PC-9 (cell line): ENCODE results near the gene RNF220. TPM values are rescaled to one million over a fixed set of nuclear protein-coding genes. Genes with fewer than 3 reads are reported as not detected.

Experiments
- BruUV-seq: library from RNA; stranded (reverse); fragments of 400-500 nt; replicated peaks from 2 replicates; lab custom pipeline; 2021; lab: Mats Ljungman, UMichigan
- CTCF ChIA-PET: fragments of 300-600 bp; sonication (Branson Sonifier 250); formaldehyde crosslinking; loops from one replicate; lab custom pipeline; 2022; ENCODE audit warnings: antibody characterized with exemption; lab: Charles Lee
- POLR2A ChIA-PET: fragments of 300-600 bp; sonication (Branson Sonifier 250); formaldehyde crosslinking; loops from one replicate; lab custom pipeline; 2022; ENCODE audit warnings: antibody characterized with exemption; ENCODE audit not compliant: unreplicated experiment; lab: Charles Lee
- DNase-seq, 2 experiments: peaks; one replicate each; pipeline versions ENCODE4 v3.0.0 to v3.0.0-alpha.2; 2015 to 2022; ENCODE audit warnings: mixed read lengths in 1 of 2
- H2AFZ ChIP-seq: fragments of 200-600 bp; sonication (generic); 2 replicates; pipeline ENCODE4 v1.8.1; 2017; ENCODE audit warnings: antibody characterized with exemption
- H3F3A ChIP-seq: fragments of 200-600 bp; sonication (generic); 2 replicates; pipeline ENCODE4 v1.8.1; 2017; ENCODE audit warnings: antibody characterized with exemption, mild to moderate bottlenecking, low read depth; ENCODE audit not compliant: insufficient read depth
- H3K27ac ChIP-seq: fragments of 200-600 bp; sonication (generic); 2 replicates; pipeline ENCODE4 v1.6.1; 2016; ENCODE audit warnings: mixed run types
- H3K27me3 ChIP-seq: fragments of 200-600 bp; sonication (generic); 2 replicates; pipeline ENCODE4 v1.6.1; 2016; ENCODE audit warnings: low read depth, mixed run types; ENCODE audit not compliant: insufficient read depth
- H3K36me3 ChIP-seq: fragments of 200-600 bp; sonication (generic); 2 replicates; pipeline ENCODE4 v1.6.1; 2016; ENCODE audit warnings: low read depth, mixed run types
- H3K4me1 ChIP-seq: fragments of 200-600 bp; sonication (generic); replicated peaks from 2 replicates; pipeline ENCODE4 v1.6.1; 2016; ENCODE audit warnings: mixed run types; ENCODE audit not compliant: insufficient read depth
- H3K4me2 ChIP-seq: fragments of 200-600 bp; sonication (generic); 2 replicates; pipeline ENCODE4 v1.6.1; 2017; ENCODE audit warnings: mixed run types
- H3K4me3 ChIP-seq: fragments of 200-600 bp; sonication (generic); 2 replicates; pipeline ENCODE4 v1.6.1; 2016; ENCODE audit warnings: mixed run types
- H3K79me2 ChIP-seq: fragments of 200-600 bp; sonication (generic); 2 replicates; pipeline ENCODE4 v1.6.1; 2017; ENCODE audit warnings: low read depth, mixed run types
- H3K9me2 ChIP-seq: fragments of 200-600 bp; sonication (generic); 2 replicates; pipeline ENCODE4 v1.8.1; 2017; ENCODE audit warnings: mild to moderate bottlenecking; ENCODE audit not compliant: insufficient read depth
- H3K9me3 ChIP-seq: fragments of 200-600 bp; sonication (generic); 2 replicates; pipeline ENCODE4 v1.8.1; 2016; ENCODE audit warnings: low read depth; ENCODE audit not compliant: insufficient read depth
- H4K20me1 ChIP-seq: fragments of 200-600 bp; sonication (generic); 2 replicates; pipeline ENCODE4 v1.8.1; 2017; ENCODE audit not compliant: insufficient read depth
- CTCF ChIP-seq: fragments of 200-600 bp; sonication (generic); conservative IDR thresholded peaks from 2 replicates; pipeline ENCODE4 v1.6.1; 2017; ENCODE audit warnings: mixed run types, antibody characterized with exemption, mild to moderate bottlenecking, moderate library complexity
- EZH2 ChIP-seq: fragments of 200-600 bp; sonication (generic); IDR thresholded peaks from 2 replicates; pipeline ENCODE4 v1.8.0; 2017; ENCODE audit warnings: antibody characterized with exemption, low read depth
- intact Hi-C: fragments of 100-400 bp; cut with micrococcal nuclease; formaldehyde crosslinking; loops from one replicate; pipeline ENCODE4 v1.10.0; 2022; ENCODE audit not compliant: unreplicated experiment
- total RNA-seq: library from RNA; stranded (reverse); gene quantifications from 2 replicates; pipeline ENCODE4 v1.2.3, GENCODE V29; 2021

Gene RNF220
- total RNA-seq, 1 experiment from 2014 or later = 82.9 TPM

- H2AFZ ChIP-seq = no peak overlapping the region
- H3F3A ChIP-seq = no peaks in the 10 kb centered on the region
- H3K9me2 ChIP-seq = no peaks in the 10 kb centered on the region
- no peaks in the 10 kb centered on the region for H4K20me1 ChIP-seq
- no peak overlapping the region for H3K4me3 ChIP-seq
- H3K79me2 ChIP-seq = no peaks in the 10 kb centered on the region
- no peaks in the 10 kb centered on the region for H3K9me3 ChIP-seq
- H3K4me2 ChIP-seq = no peak overlapping the region
- DNase-seq = peak in 1 of 2 experiments; percentile 10
- BruUV-seq = no TSS peak
- H3K4me1 ChIP-seq = no peaks in the 10 kb centered on the region
- intact Hi-C loops = no loop called here
- no peaks in the 10 kb centered on the region for H3K27me3 ChIP-seq
- ChIA-PET CTCF (interaction anchor here (0.6 kb wide), 1 partner anchor 64 kb away, joined by 9 read pairs; no protein-coding TSS in a partner anchor), POLR2A (no interaction called here)
- H3K27ac ChIP-seq = no peak overlapping the region
- H3K36me3 ChIP-seq = no peaks in the 10 kb centered on the region
- TF ChIP-seq EZH2 (no peak), CTCF (no peak)
Observed at GRCh38 chr1:44661781-44662682, 257.0 kb downstream of the RNF220 start.

GRCh38 chr1:44662683-44663030, 257.6 kb downstream of the RNF220 start:
- H2AFZ ChIP-seq = no peak overlapping the region
- H3K4me3 ChIP-seq = no peak overlapping the region
- no peaks in the 10 kb centered on the region for H3K9me3 ChIP-seq
- intact Hi-C loops = no loop called here
- H3K27me3 ChIP-seq = no peaks in the 10 kb centered on the region
- no peaks in the 10 kb centered on the region for H3K36me3 ChIP-seq
- H3K79me2 ChIP-seq = no peaks in the 10 kb centered on the region
- ChIA-PET POLR2A (no interaction called here), CTCF (interaction anchor here (0.5 kb wide), 1 partner anchor 70 kb away, joined by 8 read pairs; no protein-coding TSS in a partner anchor)
- BruUV-seq = no TSS peak
- H3K4me1 ChIP-seq = no peaks in the 10 kb centered on the region
- no peak overlapping the region for H3K4me2 ChIP-seq
- DNase-seq = no peak
- no peaks in the 10 kb centered on the region for H4K20me1 ChIP-seq
- no peak for TF ChIP-seq EZH2
- no peak for TF ChIP-seq CTCF
- H3F3A ChIP-seq = no peaks in the 10 kb centered on the region
- no peaks in the 10 kb centered on the region for H3K9me2 ChIP-seq
- no peak overlapping the region for H3K27ac ChIP-seq

- intact Hi-C loops = no loop called here
- BruUV-seq = no TSS peak
Observed at GRCh38 chr1:44663417-44663816, 258.4 kb downstream of the RNF220 start.

More at GRCh38 chr1:44663417-44663816, 258.4 kb downstream of the RNF220 start:
- H3K27me3 ChIP-seq = no peaks in the 10 kb centered on the region
- H3K4me3 ChIP-seq = no peak overlapping the region
- POLR2A ChIA-PET = no interaction called here
- H4K20me1 ChIP-seq = no peaks in the 10 kb centered on the region
- no peak overlapping the region for H2AFZ ChIP-seq
- no peak overlapping the region for H3K27ac ChIP-seq
- H3K9me3 ChIP-seq = no peaks in the 10 kb centered on the region
- no peak for DNase-seq
- CTCF ChIA-PET = interaction anchor here (0.5 to 0.7 kb wide), 2 partner anchors 67 to 69 kb away, joined by 8 to 11 read pairs; no protein-coding TSS in a partner anchor
- H3K9me2 ChIP-seq = no peaks in the 10 kb centered on the region
- no peak for TF ChIP-seq EZH2
- no peak for TF ChIP-seq CTCF
- no peaks in the 10 kb centered on the region for H3K79me2 ChIP-seq
- H3K36me3 ChIP-seq = no peaks in the 10 kb centered on the region
- H3F3A ChIP-seq = no peaks in the 10 kb centered on the region
- no peak overlapping the region for H3K4me2 ChIP-seq
- no peaks in the 10 kb centered on the region for H3K4me1 ChIP-seq
